ENCODE results near the gene ABCB8.

ABCB8 gene

GRCh38 chr7:151051108-151051507 is 22.9 kb downstream of the ABCB8 start:
- Histone ChIP-seq H3K27me3 (ENCODE audit: insufficient read depth, poor library complexity, severe bottlenecking) (no peaks in the 10 kb centered on the region), H3K27ac (replicated peaks) (no peak overlapping the region), H3K4me3 (replicated peaks; ENCODE audit: insufficient read depth, low read length) (no peak overlapping the region)
- TF ChIP-seq POLR2AphosphoS5 (IDR thresholded peaks at IDR 0.05; ENCODE audit: low read depth): no peak
- no peak for TF ChIP-seq SPI1 (IDR thresholded peaks at IDR 0.05; ENCODE audit: borderline replicate concordance, low read depth)
- no peak for TF ChIP-seq GABPA (IDR thresholded peaks at IDR 0.05; ENCODE audit: low read depth)
- TF ChIP-seq, protein P1, sequence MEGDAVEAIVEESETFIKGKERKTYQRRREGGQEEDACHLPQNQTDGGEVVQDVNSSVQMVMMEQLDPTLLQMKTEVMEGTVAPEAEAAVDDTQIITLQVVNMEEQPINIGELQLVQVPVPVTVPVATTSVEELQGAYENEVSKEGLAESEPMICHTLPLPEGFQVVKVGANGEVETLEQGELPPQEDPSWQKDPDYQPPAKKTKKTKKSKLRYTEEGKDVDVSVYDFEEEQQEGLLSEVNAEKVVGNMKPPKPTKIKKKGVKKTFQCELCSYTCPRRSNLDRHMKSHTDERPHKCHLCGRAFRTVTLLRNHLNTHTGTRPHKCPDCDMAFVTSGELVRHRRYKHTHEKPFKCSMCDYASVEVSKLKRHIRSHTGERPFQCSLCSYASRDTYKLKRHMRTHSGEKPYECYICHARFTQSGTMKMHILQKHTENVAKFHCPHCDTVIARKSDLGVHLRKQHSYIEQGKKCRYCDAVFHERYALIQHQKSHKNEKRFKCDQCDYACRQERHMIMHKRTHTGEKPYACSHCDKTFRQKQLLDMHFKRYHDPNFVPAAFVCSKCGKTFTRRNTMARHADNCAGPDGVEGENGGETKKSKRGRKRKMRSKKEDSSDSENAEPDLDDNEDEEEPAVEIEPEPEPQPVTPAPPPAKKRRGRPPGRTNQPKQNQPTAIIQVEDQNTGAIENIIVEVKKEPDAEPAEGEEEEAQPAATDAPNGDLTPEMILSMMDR (IDR thresholded peaks at IDR 0.05; ENCODE audit: insufficient read depth, low read length): no peak
- TF ChIP-seq, protein P2, sequence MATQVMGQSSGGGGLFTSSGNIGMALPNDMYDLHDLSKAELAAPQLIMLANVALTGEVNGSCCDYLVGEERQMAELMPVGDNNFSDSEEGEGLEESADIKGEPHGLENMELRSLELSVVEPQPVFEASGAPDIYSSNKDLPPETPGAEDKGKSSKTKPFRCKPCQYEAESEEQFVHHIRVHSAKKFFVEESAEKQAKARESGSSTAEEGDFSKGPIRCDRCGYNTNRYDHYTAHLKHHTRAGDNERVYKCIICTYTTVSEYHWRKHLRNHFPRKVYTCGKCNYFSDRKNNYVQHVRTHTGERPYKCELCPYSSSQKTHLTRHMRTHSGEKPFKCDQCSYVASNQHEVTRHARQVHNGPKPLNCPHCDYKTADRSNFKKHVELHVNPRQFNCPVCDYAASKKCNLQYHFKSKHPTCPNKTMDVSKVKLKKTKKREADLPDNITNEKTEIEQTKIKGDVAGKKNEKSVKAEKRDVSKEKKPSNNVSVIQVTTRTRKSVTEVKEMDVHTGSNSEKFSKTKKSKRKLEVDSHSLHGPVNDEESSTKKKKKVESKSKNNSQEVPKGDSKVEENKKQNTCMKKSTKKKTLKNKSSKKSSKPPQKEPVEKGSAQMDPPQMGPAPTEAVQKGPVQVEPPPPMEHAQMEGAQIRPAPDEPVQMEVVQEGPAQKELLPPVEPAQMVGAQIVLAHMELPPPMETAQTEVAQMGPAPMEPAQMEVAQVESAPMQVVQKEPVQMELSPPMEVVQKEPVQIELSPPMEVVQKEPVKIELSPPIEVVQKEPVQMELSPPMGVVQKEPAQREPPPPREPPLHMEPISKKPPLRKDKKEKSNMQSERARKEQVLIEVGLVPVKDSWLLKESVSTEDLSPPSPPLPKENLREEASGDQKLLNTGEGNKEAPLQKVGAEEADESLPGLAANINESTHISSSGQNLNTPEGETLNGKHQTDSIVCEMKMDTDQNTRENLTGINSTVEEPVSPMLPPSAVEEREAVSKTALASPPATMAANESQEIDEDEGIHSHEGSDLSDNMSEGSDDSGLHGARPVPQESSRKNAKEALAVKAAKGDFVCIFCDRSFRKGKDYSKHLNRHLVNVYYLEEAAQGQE (IDR thresholded peaks at IDR 0.05; ENCODE audit: insufficient replicate concordance, low read depth): peak; percentile 97
- peak; percentile 70 to 82 for DNase-seq (ENCODE audit: low read depth in 1 of 2, low spot score in 1 of 2)

- Histone ChIP-seq H3K27me3 (ENCODE audit: insufficient read depth, poor library complexity, severe bottlenecking) (no peaks in the 10 kb centered on the region), H3K27ac (replicated peaks) (peak overlapping the region; percentile 35), H3K4me3 (replicated peaks; ENCODE audit: insufficient read depth, low read length) (no peak overlapping the region)
- peak; percentile 41 to 60 for DNase-seq (ENCODE audit: low read depth in 1 of 2, low spot score in 1 of 2)
- TF ChIP-seq, protein P2 (IDR thresholded peaks at IDR 0.05; ENCODE audit: insufficient replicate concordance, low read depth): no peak
- TF ChIP-seq SPI1 (IDR thresholded peaks at IDR 0.05; ENCODE audit: borderline replicate concordance, low read depth): peak; percentile 26; the same call in 1 of the 2 replicates
Observed at GRCh38 chr7:151053096-151053495, 24.8 kb downstream of the ABCB8 start.

DNA sequence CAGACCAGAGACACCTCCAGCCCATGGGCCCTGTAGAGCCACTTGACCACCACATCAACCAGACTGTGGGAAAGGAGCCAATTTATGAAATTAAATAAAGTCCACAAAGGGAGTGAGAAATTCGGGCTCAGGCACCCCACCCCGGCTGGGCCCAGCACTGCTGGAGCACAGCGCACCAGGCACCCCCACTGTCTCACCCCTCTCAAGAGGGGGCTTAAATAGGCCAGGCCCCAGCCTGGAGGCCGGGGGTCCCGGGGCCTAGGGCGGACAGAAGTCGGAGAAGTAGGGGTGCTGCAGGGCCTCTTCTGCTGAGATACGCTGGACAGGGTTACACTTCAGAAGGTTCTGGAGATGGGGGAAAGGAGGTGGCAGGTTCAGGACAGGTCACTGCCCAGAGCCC is 25.5 kb downstream of the ABCB8 start:
- no peak for DNase-seq (ENCODE audit: low read depth in 1 of 2, low spot score in 1 of 2)
- TF ChIP-seq SPI1 (IDR thresholded peaks at IDR 0.05; ENCODE audit: borderline replicate concordance, low read depth) (no peak), POLR2AphosphoS5 (IDR thresholded peaks at IDR 0.05; ENCODE audit: low read depth) (no peak), GABPA (IDR thresholded peaks at IDR 0.05; ENCODE audit: low read depth) (no peak)
- TF ChIP-seq, protein P2 (IDR thresholded peaks at IDR 0.05; ENCODE audit: insufficient replicate concordance, low read depth): no peak
- TF ChIP-seq, protein P1 (IDR thresholded peaks at IDR 0.05; ENCODE audit: insufficient read depth, low read length): no peak
- Histone ChIP-seq H3K4me3 (replicated peaks; ENCODE audit: insufficient read depth, low read length) (no peak overlapping the region), H3K27ac (replicated peaks) (peak overlapping the region; percentile 35), H3K27me3 (ENCODE audit: insufficient read depth, poor library complexity, severe bottlenecking) (no peaks in the 10 kb centered on the region)
